Breast epithelium (tissue), 4 donors: ENCODE results near the gene PAOX. TPM values are rescaled to one million over a fixed set of nuclear protein-coding genes. Genes with fewer than 3 reads are reported as not detected.

ENCODE experiments used
- DNase-seq, 2 donors: peaks; one replicate each; pipeline ENCODE4 v3.0.0-alpha.2; 2019; ENCODE audit warnings: low spot score in 2 of 2
- H3K27ac ChIP-seq, 2 donors: fragments of 200-600 bp; sonication (generic) in 1 of 2; one replicate each; pipeline ENCODE4 v1.5.1; 2016 to 2019; ENCODE audit warnings: mild to moderate bottlenecking in 1 of 2
- H3K27me3 ChIP-seq, 2 donors: fragments of 200-600 bp; sonication (generic) in 1 of 2; one replicate each; pipeline versions ENCODE4 v1.5.1 to v1.6.0; 2017 to 2019; ENCODE audit warnings: control low read depth in 1 of 2, mild to moderate bottlenecking in 1 of 2
- H3K36me3 ChIP-seq: fragments of 200-600 bp; one replicate; pipeline ENCODE4 v1.5.1; 2019
- H3K4me1 ChIP-seq, 2 donors: fragments of 200-600 bp; sonication (generic); one replicate each; pipeline ENCODE4 v1.5.1; 2016 to 2019; ENCODE audit warnings: control low read depth in 1 of 2
- H3K4me3 ChIP-seq, 3 donors: fragments of 200-600 bp; sonication (generic); 1 replicate in 2 of 3; 2 replicates in 1 of 3; pipeline ENCODE4 v1.5.1; 2016 to 2019; ENCODE audit warnings: mild to moderate bottlenecking in 3 of 3, moderate library complexity in 2 of 3
- H3K9me3 ChIP-seq, 2 donors: fragments of 200-600 bp; sonication (generic) in 1 of 2; one replicate each; pipeline ENCODE4 v1.5.1; 2016 to 2019; ENCODE audit warnings: control low read depth in 1 of 2
- CTCF ChIP-seq, 3 donors: fragments of 450-650 bp; IDR thresholded peaks; one replicate each; pipeline ENCODE4 v1.5.1; 2016 to 2017; ENCODE audit warnings: antibody characterized with exemption in 3 of 3, mild to moderate bottlenecking in 3 of 3, moderate library complexity in 3 of 3
- POLR2A ChIP-seq: fragments of 450-650 bp; IDR thresholded peaks from one replicate; pipeline ENCODE4 v1.6.1; 2016; ENCODE audit warnings: antibody characterized with exemption, mild to moderate bottlenecking, moderate library complexity
- POLR2AphosphoS5 ChIP-seq, 3 donors: sonication (generic); formaldehyde crosslinking; IDR thresholded peaks; one replicate each; pipeline ENCODE4 v1.6.1; 2017; ENCODE audit warnings: antibody characterized with exemption in 3 of 3
- intact Hi-C: fragments of 100-400 bp; cut with DNase I; formaldehyde crosslinking; loops from one replicate; pipeline ENCODE4 v1.15.1; 2023; ENCODE audit warnings: low total_unique reads
- total RNA-seq, 3 donors: library from RNA; depleted of rRNA; stranded (reverse); fragments of >200 nt; gene quantifications; one replicate each; pipeline ENCODE4 v1.1.0, GENCODE V29; 2016

Gene PAOX
- total RNA-seq, 3 donors from 2014 or later, result 7.5 to 10.5 (median 8.6) TPM

- Histone ChIP-seq H3K27ac (no peak overlapping the region), H3K9me3 (no peaks in the 10 kb centered on the region), H3K27me3 (no peaks in the 10 kb centered on the region), H3K4me3 (no peak overlapping the region), H3K36me3 (no peaks in the 10 kb centered on the region), H3K4me1 (peaks cover 3 to 8% of the 10 kb centered on the region in 2 donors)
- TF ChIP-seq CTCF (IDR thresholded peaks at IDR 0.05) (no peak), POLR2AphosphoS5 (IDR thresholded peaks at IDR 0.05) (no peak), POLR2A (no peak)
- intact Hi-C loops, result no loop called here
- no peak for DNase-seq
These were observed 12.9 kb downstream of the PAOX start for GRCh38 chr10:133391761-133392518.

- no peak for DNase-seq
- intact Hi-C loops, result no loop called here
- Histone ChIP-seq H3K4me3 (peak overlapping the region; percentile 74 to 96 (median 91)), H3K27me3 (no peaks in the 10 kb centered on the region), H3K27ac (peak overlapping the region; percentile 58 to 91), H3K4me1 (peaks cover 3 to 8% of the 10 kb centered on the region in 2 donors), H3K36me3 (no peaks in the 10 kb centered on the region), H3K9me3 (no peaks in the 10 kb centered on the region)
- TF ChIP-seq POLR2A (no peak), POLR2AphosphoS5 (IDR thresholded peaks at IDR 0.05) (no peak), CTCF (IDR thresholded peaks at IDR 0.05) (no peak)
These were observed 14.5 kb downstream of the PAOX start for GRCh38 chr10:133393401-133394063.

GRCh38 chr10:133394064-133394663 lies 15.1 kb downstream of the PAOX start, which contains the start of gene MTG1:
MTG1 (plus strand) TSS chr10:133394157; CDS start chr10:133394221, 64 bp downstream.
- H3K4me3 ChIP-seq, result peak within 1 kb of the TSS; percentile 74 to 96 (median 91)
- no peaks in the 10 kb centered on the region for H3K27me3 ChIP-seq
- H3K36me3 ChIP-seq, result no peaks in the 10 kb centered on the region
- TF ChIP-seq POLR2A, result peak; percentile 57
- no peak for TF ChIP-seq CTCF (IDR thresholded peaks at IDR 0.05)
- peak; percentile 68 to 87 (median 85) for TF ChIP-seq POLR2AphosphoS5 (IDR thresholded peaks at IDR 0.05)
- intact Hi-C loops, result no loop called here
- H3K9me3 ChIP-seq, result no peaks in the 10 kb centered on the region
- peak; percentile 71 to 86 for DNase-seq
- peak within 1 kb of the TSS; percentile 58 to 91 for H3K27ac ChIP-seq
- H3K4me1 ChIP-seq, result peaks cover 3 to 8% of the 10 kb centered on the region in 2 donors

GRCh38 chr10:133394801-133395221 lies 15.7 kb downstream of the PAOX start:
- H3K27me3 ChIP-seq, result no peaks in the 10 kb centered on the region
- intact Hi-C loops, result no loop called here
- DNase-seq, result no peak

More at GRCh38 chr10:133394801-133395221, 15.7 kb downstream of the PAOX start:
- peaks cover 3 to 8% of the 10 kb centered on the region in 2 donors for H3K4me1 ChIP-seq
- peak overlapping the region in 1 of 2 donors; percentile 91 for H3K27ac ChIP-seq
- no peak for TF ChIP-seq CTCF (IDR thresholded peaks at IDR 0.05)
- H3K36me3 ChIP-seq, result no peaks in the 10 kb centered on the region
- peak overlapping the region; percentile 74 to 96 (median 91) for H3K4me3 ChIP-seq
- H3K9me3 ChIP-seq, result no peaks in the 10 kb centered on the region
